Epidermal melanocyte (primary cell): ENCODE measurements around the gene TMPRSS12.
A peak's percentile ranks its signal among the peaks of the same experiment; 100 is the strongest.
"Not testable (repeated sequence)": the region's sequence is repeated elsewhere in the genome, so short reads cannot be mapped to it uniquely, and the experiment has no call there.

Source experiments
- DNase-seq: peaks from one replicate; pipeline ENCODE4 v3.0.0; 2011; ENCODE audit warnings: low spot score; ENCODE audit not compliant: insufficient read length

TMPRSS12 gene

GRCh38 chr12:50925920-50926319 is 83.2 kb downstream of the TMPRSS12 start:
- DNase-seq: no peak

GRCh38 chr12:50926415-50926814 is 83.7 kb downstream of the TMPRSS12 start:
- DNase-seq: no peak

GRCh38 chr12:50926932-50927331 is 84.2 kb downstream of the TMPRSS12 start:
- DNase-seq: not testable (repeated sequence)

- no peak for DNase-seq
These were observed 84.6 kb downstream of the TMPRSS12 start for GRCh38 chr12:50927356-50927755.

- DNase-seq: no peak
These were observed 85.1 kb downstream of the TMPRSS12 start for GRCh38 chr12:50927766-50928224.

- DNase-seq: no peak
These were observed 85.7 kb downstream of the TMPRSS12 start for GRCh38 chr12:50928392-50928791.

GRCh38 chr12:50929831-50930230 is 87.1 kb downstream of the TMPRSS12 start:
- DNase-seq: no peak

- DNase-seq: not testable (repeated sequence)
These were observed 87.8 kb downstream of the TMPRSS12 start for GRCh38 chr12:50930477-50930876.

GRCh38 chr12:50932787-50933280 is 90.1 kb downstream of the TMPRSS12 start:
- no peak for DNase-seq

GRCh38 chr12:50933459-50934124 is 90.9 kb downstream of the TMPRSS12 start:
- DNase-seq: no peak

GRCh38 chr12:50934371-50934851 is 91.7 kb downstream of the TMPRSS12 start:
- DNase-seq: no peak

GRCh38 chr12:50934981-50935807 is 92.5 kb downstream of the TMPRSS12 start:
- DNase-seq: peak; percentile 51

- DNase-seq: no peak
These were observed 94.2 kb downstream of the TMPRSS12 start for GRCh38 chr12:50936821-50937530.
